Esophagus squamous epithelium (tissue), 5 donors: Measurements from ENCODE around the gene UBE2K. TPM values are rescaled to one million over a fixed set of nuclear protein-coding genes. Genes with fewer than 3 reads are reported as not detected.

Experiments used
- DNase-seq: peaks from one replicate; lab custom pipeline; 2025; lab: John Stamatoyannopoulos, UW
- H3K27ac ChIP-seq, 4 donors: fragments of 200-600 bp; sonication (generic); one replicate each; pipeline ENCODE4 v1.5.1; 2016 to 2019; ENCODE audit warnings: mild to moderate bottlenecking in 1 of 4
- H3K27me3 ChIP-seq, 4 donors: fragments of 200-600 bp; sonication (generic); 1 replicate in 3 of 4; 2 replicates in 1 of 4; pipeline versions ENCODE4 v1.5.1 to v1.6.0; 2017 to 2021; ENCODE audit warnings: antibody characterized with exemption in 1 of 4
- H3K36me3 ChIP-seq, 3 donors: fragments of 200-600 bp; sonication (generic); one replicate each; pipeline ENCODE4 v1.5.1; 2016 to 2019
- H3K4me1 ChIP-seq, 3 donors: fragments of 200-600 bp; sonication (generic); one replicate each; pipeline ENCODE4 v1.5.1; 2017 to 2019
- H3K4me3 ChIP-seq, 4 donors: fragments of 200-600 bp; sonication (generic); 1 replicate in 3 of 4; 2 replicates in 1 of 4; pipeline ENCODE4 v1.5.1; 2016 to 2019; ENCODE audit warnings: mild to moderate bottlenecking in 2 of 4, moderate library complexity in 1 of 4
- H3K9me3 ChIP-seq, 3 donors: fragments of 200-600 bp; sonication (generic); one replicate each; pipeline ENCODE4 v1.5.1; 2016 to 2019
- CTCF ChIP-seq, 6 experiments: fragments of 450-650 bp in 4 of 6; fragments of 200-600 bp in 2 of 6; sonication (generic) in 2 of 6; IDR thresholded peaks; one replicate each; pipeline ENCODE4 v1.5.1; 2016 to 2019; ENCODE audit warnings: antibody characterized with exemption in 6 of 6, mild to moderate bottlenecking in 4 of 6, moderate library complexity in 4 of 6
- POLR2A ChIP-seq, 4 donors: fragments of 450-650 bp; IDR thresholded peaks; one replicate each; pipeline ENCODE4 v1.6.1; 2017; ENCODE audit warnings: antibody characterized with exemption in 4 of 4, mild to moderate bottlenecking in 4 of 4, moderate library complexity in 3 of 4
- WGBS, 2 donors: methylation state at CpG; one replicate each; pipeline ENCODE4 v1.1.5; 2018; 5-methylcytosine and 5-hydroxymethylcytosine counted together
- intact Hi-C: fragments of 100-400 bp; cut with DNase I; formaldehyde crosslinking; loops from one replicate; pipeline ENCODE4 v1.15.0; 2022
- small RNA-seq, 4 donors: library from RNA; depleted of rRNA; stranded (forward); fragments of <200 nt; gene quantifications; one replicate each; pipeline ENCODE3, GENCODE V24; 2016
- total RNA-seq, 4 donors: library from RNA; depleted of rRNA; stranded (reverse); fragments of >200 nt; gene quantifications; one replicate each; pipeline ENCODE4 v1.1.0, GENCODE V29; 2016
- donor health status: DM: yes; HTN: yes; CAD: no.

UBE2K gene
- total RNA-seq, 4 donors from 2014 or later: 28.1 to 37.6 (median 35.3) TPM

GRCh38 chr4:39821951-39822350 is 124.0 kb downstream of the UBE2K start:
- DNase-seq: no peak
- Histone ChIP-seq H3K4me1 (peaks cover 0 to 11% (median 0%) of the 10 kb centered on the region in 3 donors), H3K36me3 (peaks cover 0 to 50% (median 0%) of the 10 kb centered on the region in 3 donors), H3K27me3 (no peaks in the 10 kb centered on the region), H3K9me3 (no peaks in the 10 kb centered on the region), H3K27ac (no peak overlapping the region), H3K4me3 (no peak overlapping the region)
- intact Hi-C loops: no loop called here
- WGBS, 2 donors: 96 to 98% methylated on average over 7 to 9 of the region's 9 CpGs
- no peak for TF ChIP-seq CTCF (IDR thresholded peaks at IDR 0.05)
- TF ChIP-seq POLR2A (IDR thresholded peaks at IDR 0.05): no peak

- DNase-seq: no peak
- Histone ChIP-seq H3K36me3 (peaks cover 0 to 57% (median 3%) of the 10 kb centered on the region in 3 donors), H3K27ac (no peak overlapping the region), H3K27me3 (no peaks in the 10 kb centered on the region), H3K9me3 (no peaks in the 10 kb centered on the region), H3K4me3 (no peak overlapping the region), H3K4me1 (peaks cover 0 to 11% (median 0%) of the 10 kb centered on the region in 3 donors)
- TF ChIP-seq POLR2A (IDR thresholded peaks at IDR 0.05) (no peak), CTCF (IDR thresholded peaks at IDR 0.05) (no peak)
- intact Hi-C loops: no loop called here
Measured at GRCh38 chr4:39822662-39823061, 124.7 kb downstream of the UBE2K start.

- Histone ChIP-seq H3K9me3 (no peaks in the 10 kb centered on the region), H3K27me3 (no peaks in the 10 kb centered on the region), H3K36me3 (peaks cover 0 to 62% (median 3%) of the 10 kb centered on the region in 3 donors), H3K4me1 (peaks cover 0 to 11% (median 0%) of the 10 kb centered on the region in 3 donors), H3K4me3 (no peak overlapping the region), H3K27ac (no peak overlapping the region)
- intact Hi-C loops: no loop called here
- 64 to 71% methylated on average over 2 of the region's 2 CpGs for WGBS, 2 donors
- TF ChIP-seq CTCF (IDR thresholded peaks at IDR 0.05) (no peak), POLR2A (IDR thresholded peaks at IDR 0.05) (no peak)
- DNase-seq: no peak
Measured at GRCh38 chr4:39823191-39823590, 125.3 kb downstream of the UBE2K start.

GRCh38 chr4:39825090-39825489 is 127.2 kb downstream of the UBE2K start:
- Histone ChIP-seq H3K36me3 (peaks cover 0 to 81% (median 3%) of the 10 kb centered on the region in 3 donors), H3K4me1 (peaks cover 0 to 11% (median 0%) of the 10 kb centered on the region in 3 donors), H3K9me3 (no peaks in the 10 kb centered on the region), H3K4me3 (no peak overlapping the region), H3K27me3 (no peaks in the 10 kb centered on the region), H3K27ac (no peak overlapping the region)
- WGBS, 2 donors: 73 to 82% methylated on average over 3 of the region's 3 CpGs
- TF ChIP-seq CTCF (IDR thresholded peaks at IDR 0.05): no peak
- no peak for TF ChIP-seq POLR2A (IDR thresholded peaks at IDR 0.05)
- no peak for DNase-seq
- intact Hi-C loops: no loop called here

- WGBS, 2 donors: 23 to 35% methylated on average over 7 of the region's 7 CpGs
- no peak overlapping the region for H3K4me3 ChIP-seq
- TF ChIP-seq CTCF (IDR thresholded peaks at IDR 0.05) (no peak), POLR2A (IDR thresholded peaks at IDR 0.05) (no peak)
- no peaks in the 10 kb centered on the region for H3K9me3 ChIP-seq
- no peak for DNase-seq
- no peaks in the 10 kb centered on the region for H3K27me3 ChIP-seq
- peaks cover 0 to 88% (median 3%) of the 10 kb centered on the region in 3 donors for H3K36me3 ChIP-seq
- intact Hi-C loops: no loop called here
- peaks cover 0 to 11% (median 0%) of the 10 kb centered on the region in 3 donors for H3K4me1 ChIP-seq
- no peak overlapping the region for H3K27ac ChIP-seq
Measured at GRCh38 chr4:39825741-39826231, 127.8 kb downstream of the UBE2K start.

Small RNA genes within 50 kb of the gene (small RNA-seq; reads per million reads assigned to genes)
- 0 reads per million in 4 donors for gene RF00019
- 0 to 0.28 (median 0) reads per million in 4 donors for gene RN7SL558P

Other genes with a start within 250 kb of the UBE2K start
- 1,000 to 10,000 TPM; 2,242 to 7,905 (median 4,182) TPM for gene RPL9, start 239.2 kb upstream of the UBE2K start, total RNA-seq
- 10 to 100 TPM in 3 of 4 donors, 1 to 10 TPM in 1; 9.1 to 17.8 (median 13.1) TPM for gene LIAS, start 239.1 kb upstream of the UBE2K start, total RNA-seq
- 100 to 1,000 TPM in 2 of 4 donors, 10 to 100 TPM in 2; 55.2 to 188 (median 98.0) TPM for gene UGDH, start 170.7 kb upstream of the UBE2K start, total RNA-seq
- gene SMIM14, start 59.3 kb upstream of the UBE2K start, total RNA-seq: 10 to 100 TPM; 13.2 to 47.2 (median 25.8) TPM